Raji (cell line): ENCODE measurements around the gene ZNF382.
A peak's percentile ranks its signal among the peaks of the same experiment; 100 is the strongest.

Experiments
- POLR2A ChIP-seq: IDR thresholded peaks from 2 replicates; pipeline ENCODE4 v1.6.1; 2011; ENCODE audit warnings: low read depth, low read length, control low read depth; ENCODE audit not compliant: insufficient read depth

Gene ZNF382

DNA sequence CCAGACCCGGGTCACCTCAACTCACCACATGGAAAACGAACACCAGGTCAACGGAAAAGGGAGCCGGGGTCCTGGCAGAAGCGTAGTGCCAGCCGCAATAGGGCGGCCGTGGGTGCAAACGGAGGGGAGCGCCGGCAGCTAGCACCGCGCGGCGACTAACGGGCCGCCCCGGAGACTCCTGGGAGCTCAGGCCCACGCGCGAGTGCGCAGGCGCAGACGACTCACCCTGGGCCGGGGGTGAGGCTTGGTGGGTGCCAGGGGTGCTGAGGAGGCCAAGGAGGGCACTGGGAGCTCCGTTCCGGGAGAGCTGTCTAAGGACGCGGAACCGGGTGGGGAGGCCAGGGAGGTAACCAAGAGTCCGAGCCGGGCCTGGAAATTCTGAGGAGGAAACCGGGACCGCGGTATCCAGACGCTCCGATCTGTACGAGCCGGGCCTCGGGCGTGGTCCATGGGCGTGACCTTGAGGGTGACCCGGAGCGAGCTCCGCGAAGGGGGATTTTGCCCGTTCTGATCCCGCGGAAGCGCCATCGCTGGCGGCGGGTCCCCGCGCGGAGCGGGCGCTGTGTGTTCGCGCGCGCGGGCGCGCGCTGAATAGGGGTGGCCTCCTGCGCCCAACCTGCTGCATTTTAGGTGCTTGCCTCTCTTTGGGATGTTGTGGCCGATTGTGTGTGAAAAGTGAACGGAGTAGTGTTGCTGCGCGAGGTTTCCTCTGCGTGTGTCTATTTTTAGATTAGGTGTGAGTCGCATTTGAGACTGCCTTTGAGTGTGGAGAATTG is at the start of gene ZNF382:
ZNF382 (plus strand) TSS at position 213 of the 776 bp plus-strand sequence. CDS start 4,602 bp downstream, outside the sequence.
- TF ChIP-seq POLR2A: no peak

DNA sequence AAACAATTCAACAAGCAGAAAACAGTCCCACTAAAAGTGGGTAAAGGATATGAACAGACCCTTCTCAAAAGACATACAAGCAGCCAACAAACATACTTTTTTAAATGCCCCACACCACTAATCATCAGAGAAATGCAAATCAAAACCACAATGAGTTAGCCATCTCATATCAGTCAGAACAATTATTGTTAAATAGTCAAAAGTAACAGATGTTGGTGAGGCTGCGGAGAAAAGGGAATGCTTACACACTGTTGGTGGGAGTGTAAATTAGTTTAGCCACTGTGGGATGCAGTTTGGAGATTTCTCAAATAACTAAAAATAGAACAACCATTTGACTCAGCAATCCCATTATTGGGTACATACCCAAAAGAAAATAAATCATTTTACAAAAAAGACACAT is 40.7 kb upstream of the ZNF382 start:
- TF ChIP-seq POLR2A: no peak

GRCh38 chr19:36572593-36573019 is 32.5 kb upstream of the ZNF382 start:
- TF ChIP-seq POLR2A: no peak

- TF ChIP-seq POLR2A: peak; percentile 33; the same call in 1 of the 2 replicates
Measured at GRCh38 chr19:36573020-36573894, 31.9 kb upstream of the ZNF382 start, which contains the start of gene ZNF529. TSS of gene ZNF529 (minus strand) at chr19:36573292. CDS start at chr19:36572346, 946 bp downstream.

DNA sequence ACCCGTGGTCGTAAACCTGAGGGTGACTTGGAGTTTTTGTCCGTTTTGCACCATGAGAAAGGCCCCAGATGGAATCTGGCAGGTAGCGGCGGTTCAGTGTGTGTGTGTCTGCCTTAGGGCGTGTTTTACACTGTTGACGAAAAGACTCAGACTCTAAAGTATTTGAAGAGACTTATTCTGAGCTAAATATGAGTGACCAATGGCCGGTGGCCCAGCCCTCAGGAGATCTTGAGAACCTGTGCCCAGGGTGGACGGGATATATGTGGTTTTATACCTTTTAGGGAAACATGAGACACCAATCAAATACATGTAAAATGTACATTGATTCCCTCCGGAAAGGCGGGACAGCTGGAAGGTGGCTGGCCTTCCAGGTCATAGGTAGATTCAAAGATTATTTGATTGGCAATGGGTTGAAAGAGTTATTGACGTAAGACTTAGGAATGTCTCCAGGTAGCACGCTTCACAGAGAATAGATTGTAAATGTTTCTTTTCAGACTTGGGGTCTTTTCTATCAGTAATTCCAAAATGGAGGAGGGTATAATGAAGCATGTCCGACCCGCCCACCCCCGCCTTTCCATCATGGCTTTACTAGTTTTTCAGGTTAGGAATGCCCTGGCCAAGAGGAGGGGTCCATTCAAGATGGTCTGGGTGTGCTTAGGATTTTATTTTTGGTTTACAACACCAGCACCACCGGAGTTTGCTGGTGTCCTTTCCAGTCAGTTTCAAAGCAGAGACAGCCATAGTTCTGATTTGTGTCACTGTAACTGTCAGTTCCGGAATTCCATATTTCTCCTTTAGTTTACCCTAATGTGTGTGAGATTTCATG is 31.0 kb upstream of the ZNF382 start:
- no peak for TF ChIP-seq POLR2A

- TF ChIP-seq POLR2A: no peak
Measured at GRCh38 chr19:36574741-36575140, 30.4 kb upstream of the ZNF382 start.

- TF ChIP-seq POLR2A: no peak
Measured at GRCh38 chr19:36577271-36577996, 27.7 kb upstream of the ZNF382 start.

GRCh38 chr19:36579255-36579654 is 25.9 kb upstream of the ZNF382 start:
- TF ChIP-seq POLR2A: no peak

DNA sequence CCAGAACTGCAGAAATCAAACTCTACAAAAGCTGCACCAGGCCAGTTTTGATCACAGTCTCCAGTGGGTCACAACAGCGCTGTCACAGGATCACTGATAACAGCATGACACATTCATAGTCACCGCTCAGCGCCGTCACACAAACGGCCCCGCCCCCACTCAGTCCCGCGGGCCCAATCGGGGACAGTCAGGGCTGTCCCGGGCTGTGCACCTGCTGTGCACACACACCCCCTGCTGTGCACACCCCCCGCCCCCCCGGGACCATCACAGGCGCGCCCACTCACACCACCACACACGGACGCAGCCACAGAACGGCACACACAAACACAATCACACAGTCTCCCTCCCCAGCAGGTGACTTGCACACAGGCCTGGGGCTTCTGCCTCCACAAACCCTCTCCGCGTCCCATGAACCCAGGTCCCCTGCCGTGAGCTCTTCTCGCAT is 435 bp upstream of the ZNF382 start:
- TF ChIP-seq POLR2A: no peak

DNA sequence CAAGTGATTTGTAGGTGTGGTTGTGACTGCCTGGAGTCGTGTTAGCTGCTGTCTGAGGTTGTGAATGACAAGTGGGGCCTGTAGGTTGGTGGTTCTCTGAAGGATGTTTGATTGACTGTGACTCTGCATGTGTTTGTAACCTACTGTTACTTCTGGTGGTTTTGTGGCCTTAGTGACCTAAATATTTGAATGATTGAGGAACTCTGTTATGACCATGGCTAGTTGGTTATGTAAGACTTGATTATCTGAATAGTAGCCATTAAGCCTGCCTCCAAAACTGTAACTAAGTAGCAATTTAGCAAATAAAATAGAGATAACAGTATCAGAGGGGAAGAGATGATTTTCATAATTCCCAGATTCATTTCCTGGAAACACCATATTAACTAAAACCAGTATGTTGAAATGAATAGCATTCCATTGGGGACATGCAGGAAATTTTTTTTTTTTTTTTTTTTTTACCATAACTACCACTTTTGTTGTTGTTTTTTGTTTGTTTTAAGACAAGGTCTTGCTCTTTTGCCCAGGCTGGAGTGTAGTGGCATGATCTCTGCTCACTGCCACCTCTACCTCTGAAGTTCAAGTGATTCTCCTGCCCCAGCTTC is 865 bp downstream of the ZNF382 start:
- no peak for TF ChIP-seq POLR2A

- no peak for TF ChIP-seq POLR2A
Measured at GRCh38 chr19:36627057-36627456, 21.9 kb downstream of the ZNF382 start.

DNA sequence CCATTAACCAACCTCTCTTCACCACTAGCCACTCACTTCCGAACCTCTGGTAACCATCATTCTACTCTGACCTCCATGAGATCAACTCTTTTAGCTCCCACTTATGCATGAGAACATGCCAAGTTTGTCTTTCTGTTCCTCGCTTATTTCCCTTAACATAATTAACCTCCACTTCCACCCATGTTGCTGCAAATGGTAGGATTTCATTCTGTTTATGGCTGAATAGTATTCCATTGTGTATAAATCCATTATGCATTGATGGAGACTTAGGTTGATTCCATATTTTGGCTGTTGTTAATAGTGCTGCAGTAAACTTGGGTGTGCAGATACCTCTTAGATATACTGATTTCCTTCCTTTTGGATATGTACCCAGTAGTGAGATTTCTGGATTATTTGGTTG is 30.2 kb downstream of the ZNF382 start:
- no peak for TF ChIP-seq POLR2A

GRCh38 chr19:36638862-36639510 is 33.9 kb downstream of the ZNF382 start:
- no peak for TF ChIP-seq POLR2A
